GM19023 (cell line): ENCODE results near the gene MAGEA8.
"Not testable (repeated sequence)": the region's sequence is repeated elsewhere in the genome, so short reads cannot be mapped to it uniquely, and the experiment has no call there.

Source experiments
- ATAC-seq: cut with Tn5 transposase; IDR thresholded peaks from one replicate; pipeline ENCODE4 v1.9.1; 2021; ENCODE audit warnings: mild to moderate bottlenecking, moderate library complexity; ENCODE audit not compliant: unreplicated experiment

The MAGEA8 gene

GRCh38 chrX:149903889-149904748 lies 23.1 kb downstream of the MAGEA8 start:
- ATAC-seq, result peak; percentile 88

- ATAC-seq, result no peak
Observed at GRCh38 chrX:149908308-149908707, 27.3 kb downstream of the MAGEA8 start.

- no peak for ATAC-seq
Observed at GRCh38 chrX:149908727-149909126, 27.7 kb downstream of the MAGEA8 start.

- no peak for ATAC-seq
Observed at GRCh38 chrX:149909324-149910177, 28.6 kb downstream of the MAGEA8 start.

DNA sequence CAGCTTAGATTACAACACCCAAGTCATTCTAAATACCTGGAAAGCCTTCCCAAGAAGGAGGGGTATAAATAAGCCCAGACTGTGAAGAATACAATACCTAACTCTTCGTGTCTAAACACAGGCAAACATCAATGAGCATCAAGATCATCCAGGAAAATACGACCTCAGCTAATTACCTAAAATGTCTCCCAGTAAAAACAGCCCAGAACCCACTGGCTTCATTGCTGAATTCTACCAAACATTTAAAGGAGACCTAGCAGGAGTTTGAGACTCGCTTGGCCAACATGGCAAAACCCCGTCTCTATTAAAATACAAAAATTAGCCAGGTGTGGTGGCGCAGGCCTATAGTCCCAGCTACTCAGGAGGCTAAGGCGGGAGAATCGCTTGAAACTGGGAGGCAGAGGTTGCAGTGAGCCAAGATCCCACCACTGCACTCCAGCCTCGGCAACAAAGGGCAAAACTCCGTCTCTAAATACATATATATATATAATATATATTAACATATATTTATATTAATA lies 29.3 kb downstream of the MAGEA8 start:
- no peak for ATAC-seq

DNA sequence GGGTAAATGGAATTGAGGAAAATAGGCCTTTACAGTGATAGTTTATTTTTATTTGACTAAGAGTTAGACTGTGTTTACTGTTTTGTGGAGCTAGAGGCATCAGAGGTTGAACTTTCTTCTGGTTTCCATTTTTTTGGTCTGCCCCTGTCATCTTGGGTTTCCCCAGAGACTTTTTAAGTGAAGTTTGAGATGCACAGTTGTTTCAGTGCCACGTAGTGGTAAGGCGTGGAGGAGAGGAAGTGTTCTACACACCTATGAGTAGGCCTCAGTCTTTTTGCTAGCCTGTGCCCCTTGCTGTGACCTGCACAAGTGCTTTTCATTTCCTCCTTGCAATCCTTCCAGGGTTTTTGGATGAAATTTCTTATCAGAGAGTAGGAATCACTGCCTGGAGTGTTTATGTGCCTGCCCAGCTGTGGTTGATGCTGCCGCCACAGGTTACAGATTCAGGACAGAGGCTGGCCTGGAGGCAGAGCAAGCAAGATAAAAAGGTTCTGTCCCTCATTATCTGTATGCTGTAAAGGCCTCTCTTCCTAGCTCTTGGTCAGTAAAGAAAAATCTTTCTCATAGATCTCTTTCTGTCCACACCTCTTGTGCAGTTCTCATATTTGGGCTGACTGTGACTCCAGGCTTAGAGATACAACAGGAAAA lies 35.9 kb downstream of the MAGEA8 start:
- ATAC-seq, result peak; percentile 73

DNA sequence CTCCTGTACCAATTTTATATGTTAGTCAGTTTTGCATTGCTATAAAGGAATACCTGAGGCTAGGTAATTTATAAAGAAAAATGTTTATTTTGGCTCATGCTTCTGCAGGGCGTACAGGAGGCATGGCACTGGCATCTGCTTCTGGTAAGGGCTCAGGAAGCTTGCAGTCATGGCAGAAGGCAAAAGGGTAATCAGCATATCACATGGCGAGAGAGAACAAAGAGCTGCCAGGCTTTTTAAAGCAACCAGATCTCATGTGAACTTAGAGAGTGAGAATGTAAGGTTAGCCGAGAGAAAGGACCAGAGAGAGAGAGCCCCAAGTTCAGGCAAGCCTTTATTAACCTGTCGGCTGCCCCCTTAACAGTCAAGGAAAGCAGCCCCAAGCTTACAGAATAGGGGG lies 42.9 kb downstream of the MAGEA8 start:
- not testable (repeated sequence) for ATAC-seq

- ATAC-seq, result not testable (repeated sequence)
Observed at GRCh38 chrX:149924434-149924833, 43.5 kb downstream of the MAGEA8 start.

GRCh38 chrX:149927245-149927963 lies 46.4 kb downstream of the MAGEA8 start:
- ATAC-seq, result not testable (repeated sequence)

GRCh38 chrX:149927964-149928258 lies 46.9 kb downstream of the MAGEA8 start:
- ATAC-seq, result not testable (repeated sequence)

DNA sequence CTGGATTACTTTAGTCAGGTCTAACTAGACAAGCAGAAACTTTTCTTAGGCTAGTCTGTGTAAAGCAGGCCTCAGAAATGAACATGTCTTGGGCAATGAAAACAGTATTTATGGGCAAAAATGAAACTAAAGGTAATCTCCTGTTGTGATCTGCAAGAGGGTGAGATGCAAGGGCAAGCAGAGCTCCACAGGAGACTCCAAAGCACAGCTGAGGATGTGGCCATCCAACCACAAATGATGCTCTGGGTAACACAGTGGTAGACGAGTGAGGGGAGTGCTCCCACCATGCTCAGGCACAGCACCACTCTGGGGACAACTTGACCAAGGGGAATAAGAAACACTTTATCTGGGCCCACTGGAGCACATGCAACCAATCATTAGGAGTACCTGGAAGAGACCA lies 47.7 kb downstream of the MAGEA8 start:
- ATAC-seq, result not testable (repeated sequence)

DNA sequence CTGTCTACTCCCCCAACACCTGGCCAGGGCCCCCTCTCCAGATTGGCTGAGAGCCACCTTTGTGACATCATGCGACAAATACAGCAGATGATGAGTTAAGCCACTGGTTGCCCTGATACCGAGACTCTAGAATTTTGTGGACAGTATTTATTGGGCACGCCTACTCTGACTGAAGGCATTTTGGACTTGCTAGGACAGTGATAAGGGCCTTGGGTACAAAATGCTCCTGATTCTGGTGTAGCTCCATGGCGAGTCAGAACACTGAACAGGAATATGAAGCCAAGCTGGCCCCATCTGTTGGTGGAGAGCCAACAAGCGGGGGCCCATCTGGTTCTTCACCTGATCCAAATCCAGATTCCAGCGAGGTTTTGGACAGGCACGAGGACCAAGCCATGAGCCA lies 48.4 kb downstream of the MAGEA8 start, which contains the start of gene HSFX4:
Gene HSFX4 (plus strand): TSS at position 174 of the 400 bp plus-strand sequence. CDS start 72 bp downstream, at position 246.
- ATAC-seq, result not testable (repeated sequence)

DNA sequence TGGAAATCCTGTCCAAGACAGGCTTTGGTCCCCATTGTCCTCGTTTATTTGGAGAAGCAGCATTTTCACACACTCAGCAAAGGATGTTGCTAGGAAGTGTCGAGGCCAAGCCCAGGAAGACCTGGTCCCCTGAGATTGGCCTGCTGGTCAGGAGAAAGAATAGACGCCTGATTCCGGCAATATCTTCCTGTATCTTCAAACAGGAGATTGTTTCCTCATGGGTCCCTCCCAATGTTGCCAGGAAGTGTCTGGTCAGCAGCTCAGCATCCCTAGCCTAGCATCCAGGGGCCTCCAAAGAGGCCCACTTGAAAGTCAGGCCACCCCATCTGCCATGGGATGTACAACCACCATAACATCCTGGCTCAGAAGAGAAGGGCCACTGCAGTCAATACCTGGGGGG lies 50.4 kb downstream of the MAGEA8 start:
- not testable (repeated sequence) for ATAC-seq

DNA sequence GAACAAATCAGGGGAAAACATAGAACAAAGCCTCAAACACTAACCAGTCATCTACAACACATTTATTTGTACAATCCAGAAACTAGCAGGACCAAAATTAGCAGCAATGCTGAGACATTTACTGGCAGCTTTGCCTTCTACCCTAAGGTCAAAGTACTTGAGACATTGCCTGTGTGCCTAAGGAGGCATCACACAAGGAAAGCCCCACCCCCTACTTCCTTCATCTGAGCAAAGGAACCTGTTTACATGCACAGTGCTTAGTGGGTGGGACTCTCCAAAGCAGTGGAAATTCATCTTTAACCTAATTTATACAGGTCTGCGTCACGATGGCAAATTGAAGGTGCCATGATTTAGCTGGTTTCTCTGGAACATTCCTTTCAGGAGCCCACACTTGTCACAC lies 51.2 kb downstream of the MAGEA8 start:
- ATAC-seq, result not testable (repeated sequence)

GRCh38 chrX:149932970-149933369 lies 52.0 kb downstream of the MAGEA8 start:
- ATAC-seq, result not testable (repeated sequence)

DNA sequence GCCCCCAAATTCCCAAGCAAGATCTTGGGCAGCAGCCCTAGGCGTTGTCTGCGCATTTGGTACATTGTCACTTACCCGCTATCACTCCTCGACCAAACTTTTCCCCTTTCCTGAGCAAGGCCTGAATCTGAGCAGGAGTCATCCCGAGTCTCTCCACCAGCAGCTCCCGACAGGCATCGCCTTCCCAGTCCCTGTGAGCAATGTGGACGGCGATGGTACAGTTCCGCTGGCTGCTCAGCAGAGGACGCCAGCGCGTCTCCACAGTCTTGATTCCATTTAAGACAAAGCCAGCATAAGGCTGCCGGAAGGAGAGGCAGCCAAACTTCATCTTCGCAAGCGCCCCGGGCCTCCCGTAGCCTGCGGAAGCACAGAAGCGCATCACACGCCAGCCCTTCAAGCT lies 52.6 kb downstream of the MAGEA8 start:
- ATAC-seq, result not testable (repeated sequence)
